NCI-H526 (cell line): ENCODE results near the gene ODAD4.
A peak's percentile ranks its signal among the peaks of the same experiment; 100 is the strongest.

Experiments
- DNase-seq, 2 experiments: peaks; one replicate each; lab custom pipeline; 2025; lab: John Stamatoyannopoulos, UW

The ODAD4 gene

GRCh38 chr17:41942626-41943373, 12.4 kb downstream of the ODAD4 start:
- DNase-seq: no peak

- DNase-seq: no peak
These were observed 13.1 kb downstream of the ODAD4 start for GRCh38 chr17:41943492-41943891.

- no peak for DNase-seq
These were observed 14.5 kb downstream of the ODAD4 start for GRCh38 chr17:41944943-41945342.

GRCh38 chr17:41948762-41949460, 18.5 kb downstream of the ODAD4 start:
- no peak for DNase-seq

- no peak for DNase-seq
These were observed 26.1 kb downstream of the ODAD4 start for GRCh38 chr17:41956522-41956921.

GRCh38 chr17:41957031-41957868, 26.8 kb downstream of the ODAD4 start:
- DNase-seq: no peak

GRCh38 chr17:41957869-41958439, 27.5 kb downstream of the ODAD4 start:
- DNase-seq: no peak

- no peak for DNase-seq
These were observed 28.6 kb downstream of the ODAD4 start for GRCh38 chr17:41959030-41959335.

- peak; percentile 43 to 82 for DNase-seq
These were observed 29.1 kb downstream of the ODAD4 start for GRCh38 chr17:41959336-41960095.

- DNase-seq: no peak
These were observed 31.7 kb downstream of the ODAD4 start for GRCh38 chr17:41962111-41962510.

- DNase-seq: peak in 1 of 2 experiments; percentile 70
These were observed 32.5 kb downstream of the ODAD4 start for GRCh38 chr17:41962768-41963434.

- DNase-seq: peak; percentile 91 to 96
These were observed 35.5 kb downstream of the ODAD4 start for GRCh38 chr17:41965694-41966462.

GRCh38 chr17:41966463-41967140, 36.2 kb downstream of the ODAD4 start, which contains the start of gene CNP:
Gene CNP, plus strand, starts transcription at chr17:41966795. Its CDS starts 90 bp downstream, at chr17:41966885.
- DNase-seq: peak; percentile 70 to 94

- DNase-seq: peak in 1 of 2 experiments; percentile 48
These were observed 36.9 kb downstream of the ODAD4 start for GRCh38 chr17:41967141-41967920.

- DNase-seq: no peak
These were observed 37.6 kb downstream of the ODAD4 start for GRCh38 chr17:41967921-41968578.

- DNase-seq: no peak
These were observed 38.3 kb downstream of the ODAD4 start for GRCh38 chr17:41968676-41969075.

GRCh38 chr17:41970901-41971331, 40.5 kb downstream of the ODAD4 start:
- no peak for DNase-seq
